22Rv1 (cell line): ENCODE measurements around the gene SALL1.

Source experiments
- CTCF ChIP-seq: fragments of 450-650 bp; IDR thresholded peaks from 2 replicates; pipeline ENCODE4 v1.5.1; 2017; ENCODE audit warnings: mild to moderate bottlenecking
- ZFX ChIP-seq: fragments of 450-650 bp; IDR thresholded peaks from 2 replicates; pipeline ENCODE4 v1.6.1; 2017; ENCODE audit warnings: antibody characterized with exemption, borderline replicate concordance

GRCh38 chr16:51156807-51157200 is 5.7 kb upstream of the SALL1 start:
- TF ChIP-seq CTCF (no peak), ZFX (no peak)
